ENCODE data around the gene CDC45.

Gene CDC45

DNA sequence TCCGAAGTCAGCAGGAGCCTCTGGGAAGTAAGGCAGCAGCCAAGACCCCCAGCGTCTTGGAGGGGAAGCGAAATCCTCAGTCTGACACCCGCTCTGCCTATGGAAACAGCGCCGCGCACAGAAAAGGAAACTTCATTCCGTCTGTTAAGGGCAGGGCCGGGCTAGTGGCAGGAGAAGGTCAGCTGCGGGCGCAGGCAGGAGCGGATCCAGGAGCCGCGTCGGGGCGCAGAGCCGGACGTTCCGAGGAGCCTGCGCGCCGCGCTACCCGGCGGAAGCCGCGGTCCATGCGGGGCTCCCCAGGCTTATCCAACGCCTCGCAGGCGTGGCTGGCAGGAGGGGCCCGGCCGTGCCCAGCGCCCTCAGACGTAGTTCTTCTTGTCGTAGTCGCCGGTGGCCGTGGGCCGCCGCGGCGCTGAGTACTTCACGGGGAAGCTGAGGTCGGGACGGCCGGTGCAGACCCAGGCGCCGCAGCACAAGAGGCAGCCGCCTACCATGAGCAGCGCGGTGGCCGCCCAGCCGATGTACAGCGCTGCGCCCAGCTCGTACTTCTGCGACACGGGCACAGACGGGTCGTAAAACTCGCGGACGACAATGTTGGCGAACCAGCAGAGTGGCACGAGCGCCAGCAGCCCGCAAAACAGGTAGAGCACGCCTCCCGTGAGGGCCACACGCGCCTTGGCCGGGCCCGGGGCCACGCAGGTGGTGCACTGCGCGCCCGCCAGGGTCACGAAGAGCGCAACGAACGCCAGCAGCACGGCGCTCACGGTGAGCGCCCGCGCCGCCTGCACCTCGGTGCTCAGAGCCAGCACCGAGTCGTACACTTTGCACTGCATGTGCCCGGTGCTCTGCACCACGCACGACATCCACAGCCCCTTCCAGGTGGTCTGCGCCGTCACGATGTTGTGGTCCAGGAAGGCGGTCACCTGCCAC is 43.8 kb downstream of the CDC45 start:
- Histone ChIP-seq H3K4me2 (ENCODE audit: low read length) (no peak overlapping the region), H3F3A (ENCODE audit: control insufficient read depth, insufficient read depth) (no peaks in the 10 kb centered on the region), H4K20me1 (ENCODE audit: control insufficient read depth, insufficient read depth, low read depth, low read length) (no peaks in the 10 kb centered on the region)

DNA sequence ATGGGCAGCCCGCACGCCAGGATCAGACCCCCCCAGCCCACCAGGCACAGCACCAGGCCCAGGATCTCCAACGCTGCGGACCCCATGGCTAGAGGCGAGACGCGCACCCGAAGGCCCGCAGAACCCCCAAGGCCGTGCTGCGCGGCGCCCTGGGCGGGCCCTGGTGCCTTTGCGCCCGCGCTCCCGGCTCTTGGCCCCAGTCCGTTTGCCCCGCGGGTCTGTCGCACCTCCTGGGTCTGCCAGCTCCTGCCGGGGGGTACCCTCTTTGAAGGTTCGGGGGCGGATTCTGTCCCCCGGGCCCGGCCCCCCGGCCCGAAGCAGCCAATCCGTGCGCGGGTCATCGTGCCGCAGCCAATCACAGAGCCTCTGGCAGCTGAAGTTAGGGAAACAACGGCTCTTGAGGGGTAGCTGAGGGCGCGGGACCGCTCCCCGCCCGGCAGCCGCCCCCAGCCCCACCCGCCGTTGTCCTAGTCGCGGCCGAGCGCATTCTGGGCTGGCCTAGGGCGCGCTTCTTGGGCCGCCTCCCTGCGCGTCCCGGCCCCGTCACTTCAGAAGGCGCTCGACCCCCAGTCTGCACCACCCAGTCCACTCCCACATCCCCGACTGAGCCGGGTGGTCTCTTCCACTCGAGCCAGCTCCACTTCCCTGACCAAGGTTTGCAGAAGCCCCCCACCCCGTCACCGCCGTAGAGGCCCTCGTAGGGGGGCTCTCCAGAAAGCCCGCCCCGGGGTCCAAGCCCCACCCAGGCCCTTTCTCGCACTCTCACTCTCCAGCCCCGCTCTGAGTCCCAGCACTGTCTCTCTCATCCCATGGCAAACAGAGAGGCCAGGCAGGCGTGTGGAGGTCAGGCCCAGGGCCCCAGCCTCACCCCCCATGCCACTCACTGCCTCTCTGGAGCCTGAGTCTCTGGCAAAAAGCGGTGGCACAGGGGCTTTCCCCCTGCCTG is 44.7 kb downstream of the CDC45 start, which contains the start of gene CLDN5:
Gene CLDN5 (minus strand): TSS at position 241 of the 946 bp plus-strand sequence. CDS start 155 bp downstream, at position 86.
- no peaks in the 10 kb centered on the region for H3F3A ChIP-seq (ENCODE audit: control insufficient read depth, insufficient read depth)
- H3K4me1 ChIP-seq (ENCODE audit: control insufficient read depth, low read length), result no peaks in the 10 kb centered on the region
- H3K79me2 ChIP-seq (ENCODE audit: control insufficient read depth, low read length), result no peaks in the 10 kb centered on the region
- no peak within 1 kb of the TSS for H3K4me3 ChIP-seq (ENCODE audit: low read length)
- H3K36me3 ChIP-seq (ENCODE audit: control insufficient read depth, low read length), result no peaks in the 10 kb centered on the region
- no peaks in the 10 kb centered on the region for H3K9me3 ChIP-seq (ENCODE audit: control insufficient read depth, insufficient read depth, low read length)
- H3K27me3 ChIP-seq (ENCODE audit: control insufficient read depth, low read length), result no peaks in the 10 kb centered on the region
- no peaks in the 10 kb centered on the region for H3K9me2 ChIP-seq (replicated peaks; ENCODE audit: control insufficient read depth, low read length)
- TF ChIP-seq EZH2phosphoT487 (IDR thresholded peaks at IDR 0.05; ENCODE audit: borderline replicate concordance, low read length), result no peak
- TF ChIP-seq, protein P1, sequence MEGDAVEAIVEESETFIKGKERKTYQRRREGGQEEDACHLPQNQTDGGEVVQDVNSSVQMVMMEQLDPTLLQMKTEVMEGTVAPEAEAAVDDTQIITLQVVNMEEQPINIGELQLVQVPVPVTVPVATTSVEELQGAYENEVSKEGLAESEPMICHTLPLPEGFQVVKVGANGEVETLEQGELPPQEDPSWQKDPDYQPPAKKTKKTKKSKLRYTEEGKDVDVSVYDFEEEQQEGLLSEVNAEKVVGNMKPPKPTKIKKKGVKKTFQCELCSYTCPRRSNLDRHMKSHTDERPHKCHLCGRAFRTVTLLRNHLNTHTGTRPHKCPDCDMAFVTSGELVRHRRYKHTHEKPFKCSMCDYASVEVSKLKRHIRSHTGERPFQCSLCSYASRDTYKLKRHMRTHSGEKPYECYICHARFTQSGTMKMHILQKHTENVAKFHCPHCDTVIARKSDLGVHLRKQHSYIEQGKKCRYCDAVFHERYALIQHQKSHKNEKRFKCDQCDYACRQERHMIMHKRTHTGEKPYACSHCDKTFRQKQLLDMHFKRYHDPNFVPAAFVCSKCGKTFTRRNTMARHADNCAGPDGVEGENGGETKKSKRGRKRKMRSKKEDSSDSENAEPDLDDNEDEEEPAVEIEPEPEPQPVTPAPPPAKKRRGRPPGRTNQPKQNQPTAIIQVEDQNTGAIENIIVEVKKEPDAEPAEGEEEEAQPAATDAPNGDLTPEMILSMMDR (IDR thresholded peaks at IDR 0.05; ENCODE audit: low read depth, low read length, poor library complexity, severe bottlenecking), result no peak
- H3K4me2 ChIP-seq (ENCODE audit: low read length), result no peak within 1 kb of the TSS
- no peaks in the 10 kb centered on the region for H4K20me1 ChIP-seq (ENCODE audit: control insufficient read depth, insufficient read depth, low read depth, low read length)
- H3K27ac ChIP-seq (ENCODE audit: low read depth, low read length), result no peak within 1 kb of the TSS

More for the DNA sequence above, 43.8 kb downstream of the CDC45 start:
- TF ChIP-seq, protein P1 (IDR thresholded peaks at IDR 0.05; ENCODE audit: low read depth, low read length, poor library complexity, severe bottlenecking), result no peak
- no peak for TF ChIP-seq EZH2phosphoT487 (IDR thresholded peaks at IDR 0.05; ENCODE audit: borderline replicate concordance, low read length)
- H3K9me2 ChIP-seq (replicated peaks; ENCODE audit: control insufficient read depth, low read length), result no peaks in the 10 kb centered on the region
- no peaks in the 10 kb centered on the region for H3K9me3 ChIP-seq (ENCODE audit: control insufficient read depth, insufficient read depth, low read length)
- H3K27me3 ChIP-seq (ENCODE audit: control insufficient read depth, low read length), result no peaks in the 10 kb centered on the region
- no peak overlapping the region for H3K27ac ChIP-seq (ENCODE audit: low read depth, low read length)
- H3K36me3 ChIP-seq (ENCODE audit: control insufficient read depth, low read length), result peaks cover 9% of the 10 kb centered on the region; the same call in 1 of the 2 replicates
- H3K4me3 ChIP-seq (ENCODE audit: low read length), result no peak overlapping the region
- H3K4me1 ChIP-seq (ENCODE audit: control insufficient read depth, low read length), result no peaks in the 10 kb centered on the region
- H3K79me2 ChIP-seq (ENCODE audit: control insufficient read depth, low read length), result no peaks in the 10 kb centered on the region

DNA sequence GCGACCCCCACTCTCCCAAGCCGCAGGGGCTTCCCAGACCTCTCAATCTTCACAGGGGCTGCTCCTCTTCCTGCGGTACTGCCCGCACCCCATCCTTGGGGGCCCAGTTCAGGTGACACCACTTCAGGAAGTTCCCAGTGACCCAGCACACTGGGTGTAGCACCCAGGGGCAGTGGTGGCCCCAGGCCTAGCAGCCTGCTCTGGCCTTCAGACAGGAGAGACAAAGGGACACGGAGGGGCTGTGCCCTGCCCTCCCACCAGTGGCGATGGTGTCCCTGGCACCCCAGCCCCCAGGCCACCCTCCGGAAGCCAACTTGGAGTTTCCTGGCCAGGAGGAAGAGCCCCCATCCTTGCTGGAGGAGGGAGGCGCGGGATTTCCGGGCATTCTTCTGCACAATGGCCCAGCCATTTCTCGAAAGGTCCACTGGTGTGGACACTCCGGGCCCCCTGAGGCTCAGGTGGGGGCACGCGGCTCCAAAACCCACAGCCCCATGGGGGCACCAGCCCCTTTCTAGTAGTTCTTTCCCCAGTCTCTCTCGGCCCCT is 45.5 kb downstream of the CDC45 start:
- Histone ChIP-seq H3K27ac (ENCODE audit: low read depth, low read length) (no peak overlapping the region), H3F3A (ENCODE audit: control insufficient read depth, insufficient read depth) (no peaks in the 10 kb centered on the region), H3K4me3 (ENCODE audit: low read length) (no peak overlapping the region), H3K27me3 (ENCODE audit: control insufficient read depth, low read length) (no peaks in the 10 kb centered on the region), H3K79me2 (ENCODE audit: control insufficient read depth, low read length) (no peaks in the 10 kb centered on the region), H3K4me2 (ENCODE audit: low read length) (no peak overlapping the region), H3K9me2 (replicated peaks; ENCODE audit: control insufficient read depth, low read length) (no peaks in the 10 kb centered on the region), H3K9me3 (ENCODE audit: control insufficient read depth, insufficient read depth, low read length) (no peaks in the 10 kb centered on the region), H4K20me1 (ENCODE audit: control insufficient read depth, insufficient read depth, low read depth, low read length) (no peaks in the 10 kb centered on the region), H3K4me1 (ENCODE audit: control insufficient read depth, low read length) (no peaks in the 10 kb centered on the region), H3K36me3 (ENCODE audit: control insufficient read depth, low read length) (no peaks in the 10 kb centered on the region)
- TF ChIP-seq, protein P1 (IDR thresholded peaks at IDR 0.05; ENCODE audit: low read depth, low read length, poor library complexity, severe bottlenecking), result no peak
- TF ChIP-seq EZH2phosphoT487 (IDR thresholded peaks at IDR 0.05; ENCODE audit: borderline replicate concordance, low read length), result no peak
